ENCODE measurements around the gene IZUMO4.

- TF ChIP-seq CTCF (IDR thresholded peaks at IDR 0.05; ENCODE audit: insufficient read depth, low read depth, low read length) (no peak), EZH2 (IDR thresholded peaks at IDR 0.05; ENCODE audit: insufficient read depth, low read length) (no peak)
Observed at GRCh38 chr19:2058570-2059421, 37.9 kb upstream of the IZUMO4 start.

All from astrocyte (in vitro differentiated cells and primary cell).